Stimulated activated CD8-positive, alpha-beta memory T cell treated with anti-CD3 and anti-CD28 coated beads, Interleukin-4, amount 100 ng/mL, for 4 hours (primary cell): ENCODE data around the gene KCND3.
"Not testable (repeated sequence)": the region's sequence is repeated elsewhere in the genome, so short reads cannot be mapped to it uniquely, and the experiment has no call there.

Source experiments
- DNase-seq, 2 donors: peaks; one replicate each; pipeline ENCODE4 v3.0.0-alpha.2; 2020; ENCODE audit warnings: low read depth in 2 of 2, low spot score in 1 of 2

KCND3 gene

GRCh38 chr1:111746614-111746999, 242.9 kb downstream of the KCND3 start:
- DNase-seq: no peak

GRCh38 chr1:111745675-111746613, 243.5 kb downstream of the KCND3 start:
- no peak for DNase-seq

GRCh38 chr1:111743679-111744101, 245.8 kb downstream of the KCND3 start:
- DNase-seq: no peak

GRCh38 chr1:111742938-111743549, 246.4 kb downstream of the KCND3 start:
- DNase-seq: no peak

- DNase-seq: not testable (repeated sequence)
These were observed 247.2 kb downstream of the KCND3 start for GRCh38 chr1:111742292-111742691.

GRCh38 chr1:111739925-111740765, 249.3 kb downstream of the KCND3 start:
- DNase-seq: no peak

- peak; percentile 42 to 44 for DNase-seq
These were observed 250.1 kb downstream of the KCND3 start, which contains the start of gene INKA2 for GRCh38 chr1:111739194-111739924. INKA2 (minus strand) TSS chr1:111739395; CDS start chr1:111739242, 153 bp downstream.

- DNase-seq: no peak
These were observed 250.9 kb downstream of the KCND3 start for GRCh38 chr1:111738436-111739193.

- no peak for DNase-seq
These were observed 251.4 kb downstream of the KCND3 start for GRCh38 chr1:111738133-111738435.

GRCh38 chr1:111737216-111738132, 252.0 kb downstream of the KCND3 start:
- no peak for DNase-seq

GRCh38 chr1:111736548-111737215, 252.8 kb downstream of the KCND3 start:
- DNase-seq: no peak

- DNase-seq: no peak
These were observed 253.5 kb downstream of the KCND3 start for GRCh38 chr1:111735858-111736544.

- DNase-seq: no peak
These were observed 254.1 kb downstream of the KCND3 start for GRCh38 chr1:111735321-111735720.

- no peak for DNase-seq
These were observed 254.6 kb downstream of the KCND3 start for GRCh38 chr1:111734856-111735255.

GRCh38 chr1:111734426-111734825, 255.0 kb downstream of the KCND3 start:
- DNase-seq: no peak

GRCh38 chr1:111733992-111734341, 255.5 kb downstream of the KCND3 start:
- no peak for DNase-seq

- DNase-seq: no peak
These were observed 256.1 kb downstream of the KCND3 start for GRCh38 chr1:111733183-111733991.
